Measurements from ENCODE around the gene FGFBP3.

- TF ChIP-seq POLR2A (IDR thresholded peaks at IDR 0.05; ENCODE audit: low read length) (no peak), GATA1 (IDR thresholded peaks at IDR 0.05; ENCODE audit: low read depth, low read length) (no peak)
Observed at GRCh38 chr10:91935886-91936285, 26.6 kb upstream of the FGFBP3 start.
